SU-DHL-6 (cell line): ENCODE results near the gene PTPN14.

ENCODE experiments used
- CTCF ChIP-seq: fragments of 200-600 bp; sonication (generic); IDR thresholded peaks from one replicate; pipeline ENCODE4 v1.5.1; 2017; ENCODE audit warnings: antibody characterized with exemption, mild to moderate bottlenecking, low read length, moderate library complexity; ENCODE audit not compliant: insufficient read depth, poor library complexity, severe bottlenecking
- EZH2phosphoT487 ChIP-seq: fragments of 200-600 bp; sonication (generic), shearing (Covaris generic); conservative IDR thresholded peaks from 2 replicates; pipeline ENCODE4 v1.6.1; 2018; ENCODE audit warnings: mild to moderate bottlenecking, antibody characterized with exemption, low read length, moderate library complexity, mixed read lengths

- TF ChIP-seq CTCF (no peak), EZH2phosphoT487 (no peak)
These were observed 172.0 kb downstream of the PTPN14 start for GRCh38 chr1:214379236-214379970.
